HG03108 (cell line): Measurements from ENCODE around the gene GALNT18.

Source experiments
- ATAC-seq: cut with Tn5 transposase; IDR thresholded peaks from one replicate; pipeline ENCODE4 v1.9.1; 2021; ENCODE audit warnings: moderate library complexity; ENCODE audit not compliant: unreplicated experiment

GALNT18 gene

GRCh38 chr11:11501546-11502262 lies 120.1 kb downstream of the GALNT18 start:
- no peak for ATAC-seq

GRCh38 chr11:11500744-11501487 lies 120.9 kb downstream of the GALNT18 start:
- no peak for ATAC-seq

GRCh38 chr11:11499300-11499699 lies 122.5 kb downstream of the GALNT18 start:
- ATAC-seq = no peak

GRCh38 chr11:11498195-11498594 lies 123.6 kb downstream of the GALNT18 start:
- no peak for ATAC-seq

- no peak for ATAC-seq
These were observed 124.9 kb downstream of the GALNT18 start for GRCh38 chr11:11496879-11497278.

GRCh38 chr11:11494348-11494747 lies 127.5 kb downstream of the GALNT18 start:
- no peak for ATAC-seq

- ATAC-seq = no peak
These were observed 128.1 kb downstream of the GALNT18 start for GRCh38 chr11:11493698-11494097.

GRCh38 chr11:11491589-11491988 lies 130.2 kb downstream of the GALNT18 start:
- ATAC-seq = no peak

- ATAC-seq = no peak
These were observed 130.8 kb downstream of the GALNT18 start for GRCh38 chr11:11491014-11491413.

- no peak for ATAC-seq
These were observed 135.4 kb downstream of the GALNT18 start for GRCh38 chr11:11486423-11486822.

GRCh38 chr11:11486002-11486401 lies 135.8 kb downstream of the GALNT18 start:
- no peak for ATAC-seq

- no peak for ATAC-seq
These were observed 138.2 kb downstream of the GALNT18 start for GRCh38 chr11:11483627-11484026.

- no peak for ATAC-seq
These were observed 139.1 kb downstream of the GALNT18 start for GRCh38 chr11:11482730-11483129.

- no peak for ATAC-seq
These were observed 140.4 kb downstream of the GALNT18 start for GRCh38 chr11:11481371-11481770.

GRCh38 chr11:11480971-11481370 lies 140.8 kb downstream of the GALNT18 start:
- ATAC-seq = no peak

- no peak for ATAC-seq
These were observed 143.1 kb downstream of the GALNT18 start for GRCh38 chr11:11478687-11479086.

GRCh38 chr11:11477695-11478420 lies 143.9 kb downstream of the GALNT18 start:
- ATAC-seq = no peak

- ATAC-seq = no peak
These were observed 144.7 kb downstream of the GALNT18 start for GRCh38 chr11:11476971-11477645.

- ATAC-seq = no peak
These were observed 145.3 kb downstream of the GALNT18 start for GRCh38 chr11:11476499-11476898.

- ATAC-seq = no peak
These were observed 149.7 kb downstream of the GALNT18 start for GRCh38 chr11:11472106-11472505.

- ATAC-seq = no peak
These were observed 150.6 kb downstream of the GALNT18 start for GRCh38 chr11:11471201-11471600.
